ENCODE results near the gene LYZL1. TPM values are rescaled to one million over a fixed set of nuclear protein-coding genes. Genes with fewer than 3 reads are reported as not detected.

Gene LYZL1
- total RNA-seq, 1 donor from 2014 or later = not detected

DNA sequence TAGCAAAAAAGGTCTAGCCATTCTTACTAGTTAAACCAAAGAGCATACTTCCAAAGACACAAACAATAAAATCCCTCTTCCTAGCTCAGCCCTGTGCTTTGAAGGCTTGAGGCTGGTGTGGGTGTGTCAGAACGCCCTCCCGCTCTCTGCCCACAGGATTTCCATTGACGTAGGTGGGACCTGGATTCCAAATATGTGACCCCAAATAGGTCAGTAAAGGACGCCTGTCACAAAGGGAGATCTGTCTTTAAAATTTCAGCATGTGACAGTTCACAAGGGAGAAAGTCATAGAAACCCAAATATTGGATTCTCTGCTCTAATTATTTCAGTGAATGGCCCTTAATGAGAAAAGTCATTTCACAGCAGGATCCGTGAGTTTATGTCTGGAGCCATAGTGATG is 39.9 kb upstream of the LYZL1 start:
- peaks cover 36% of the 10 kb centered on the region for H3K4me1 Mint-ChIP-seq
- peaks cover 11% of the 10 kb centered on the region for H3K9me3 Mint-ChIP-seq
- H2AFZ ChIP-seq (replicated peaks) = no peak overlapping the region

DNA sequence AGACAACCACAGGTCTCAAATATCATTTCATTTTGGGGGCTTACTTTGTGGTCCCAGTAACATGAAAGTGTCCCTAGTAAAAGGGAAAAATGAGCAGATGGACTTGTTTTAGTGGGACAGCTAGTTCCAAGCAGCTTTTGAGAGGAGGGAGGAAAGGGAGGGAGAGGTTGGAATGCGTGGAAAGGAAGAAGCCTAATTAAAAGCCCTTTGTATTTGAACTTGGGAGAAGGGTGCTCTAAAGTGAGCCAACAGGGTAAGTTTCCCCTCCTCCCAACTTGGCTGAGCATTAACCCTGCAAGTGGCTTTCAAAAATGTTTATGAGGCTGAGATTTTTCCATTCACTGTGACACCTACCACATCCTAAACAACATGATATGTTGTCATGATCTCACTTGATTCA is 38.8 kb upstream of the LYZL1 start:
- Mint-ChIP-seq H3K27me3 (ENCODE audit: insufficient read depth, low read depth) (peaks cover 15% of the 10 kb centered on the region), H3K9me3 (peaks cover 11% of the 10 kb centered on the region)
- H3K36me3 ChIP-seq = no peaks in the 10 kb centered on the region

More for the DNA sequence above, 39.9 kb upstream of the LYZL1 start:
- Histone ChIP-seq H3K4me1 (peaks cover 3% of the 10 kb centered on the region), H3K4me3 (no peak overlapping the region), H4K20me1 (ENCODE audit: low read depth) (no peaks in the 10 kb centered on the region), H3K27me3 (peaks cover 5% of the 10 kb centered on the region), H3K36me3 (no peaks in the 10 kb centered on the region), H3K9me3 (ENCODE audit: low read depth) (no peaks in the 10 kb centered on the region), H3K4me2 (no peak overlapping the region), H3K27ac (no peak overlapping the region), H3K9ac (no peak overlapping the region), H3F3A (ENCODE audit: low read depth) (peaks cover 2% of the 10 kb centered on the region), H3K79me2 (ENCODE audit: low read depth) (no peaks in the 10 kb centered on the region)
- Mint-ChIP-seq H3K4me3 (no peak overlapping the region), H3K27ac (no peak overlapping the region), H3K36me3 (no peaks in the 10 kb centered on the region), H3K27me3 (ENCODE audit: insufficient read depth, low read depth) (peaks cover 15% of the 10 kb centered on the region)
- TF ChIP-seq, protein P1, sequence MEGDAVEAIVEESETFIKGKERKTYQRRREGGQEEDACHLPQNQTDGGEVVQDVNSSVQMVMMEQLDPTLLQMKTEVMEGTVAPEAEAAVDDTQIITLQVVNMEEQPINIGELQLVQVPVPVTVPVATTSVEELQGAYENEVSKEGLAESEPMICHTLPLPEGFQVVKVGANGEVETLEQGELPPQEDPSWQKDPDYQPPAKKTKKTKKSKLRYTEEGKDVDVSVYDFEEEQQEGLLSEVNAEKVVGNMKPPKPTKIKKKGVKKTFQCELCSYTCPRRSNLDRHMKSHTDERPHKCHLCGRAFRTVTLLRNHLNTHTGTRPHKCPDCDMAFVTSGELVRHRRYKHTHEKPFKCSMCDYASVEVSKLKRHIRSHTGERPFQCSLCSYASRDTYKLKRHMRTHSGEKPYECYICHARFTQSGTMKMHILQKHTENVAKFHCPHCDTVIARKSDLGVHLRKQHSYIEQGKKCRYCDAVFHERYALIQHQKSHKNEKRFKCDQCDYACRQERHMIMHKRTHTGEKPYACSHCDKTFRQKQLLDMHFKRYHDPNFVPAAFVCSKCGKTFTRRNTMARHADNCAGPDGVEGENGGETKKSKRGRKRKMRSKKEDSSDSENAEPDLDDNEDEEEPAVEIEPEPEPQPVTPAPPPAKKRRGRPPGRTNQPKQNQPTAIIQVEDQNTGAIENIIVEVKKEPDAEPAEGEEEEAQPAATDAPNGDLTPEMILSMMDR (IDR thresholded peaks at IDR 0.05) = no peak
- no peak for TF ChIP-seq EZH2phosphoT487 (IDR thresholded peaks at IDR 0.05)
- no peak for TF ChIP-seq EZH2 (IDR thresholded peaks at IDR 0.05)
- DNase-seq (ENCODE audit: low spot score) = no peak

DNA sequence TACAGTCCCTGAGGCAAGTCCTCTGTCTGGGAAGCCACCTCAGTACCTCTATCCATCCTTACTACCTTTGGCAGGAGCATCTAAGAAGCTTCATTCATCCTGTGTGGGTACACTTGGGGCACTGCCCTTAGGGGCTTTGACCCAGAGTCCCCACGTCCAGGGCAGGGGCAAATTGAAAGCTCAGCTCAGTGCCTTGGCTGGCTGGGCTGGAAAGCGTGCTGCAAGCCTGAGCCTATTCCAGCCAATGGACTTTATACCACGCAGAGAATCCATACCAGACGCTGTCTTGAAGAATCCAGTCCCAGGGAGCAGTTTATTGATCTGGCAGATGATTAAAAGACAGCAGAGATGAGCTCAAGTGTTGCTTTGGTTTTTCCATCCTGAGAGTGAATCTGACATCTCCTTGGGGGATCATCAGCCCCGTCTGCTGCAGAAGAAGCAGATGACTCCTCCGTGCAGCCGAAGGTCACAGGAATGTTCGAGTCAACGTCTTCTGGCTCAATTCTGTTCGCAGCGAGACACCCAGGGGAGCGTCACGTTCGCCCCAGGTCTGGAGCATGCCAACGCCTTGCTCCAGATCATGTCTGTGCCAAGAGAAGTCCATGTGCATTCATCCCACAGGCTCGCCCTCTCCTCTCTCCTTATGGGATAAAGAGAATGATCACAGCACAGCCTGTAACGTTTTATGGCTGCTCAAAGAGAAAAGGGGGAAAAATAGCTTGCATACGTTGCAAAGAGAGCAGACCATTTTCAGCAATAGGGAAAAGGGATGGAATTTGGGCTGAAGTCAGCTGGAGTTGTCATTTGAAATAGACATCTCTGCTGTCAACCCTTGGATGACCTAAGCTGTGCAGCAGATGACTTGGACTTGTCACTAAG is 35.8 kb upstream of the LYZL1 start:
- no peaks in the 10 kb centered on the region for H3K36me3 ChIP-seq
- no peak overlapping the region for H3K9ac ChIP-seq
- H2AFZ ChIP-seq (replicated peaks) = no peak overlapping the region
- H3K27me3 ChIP-seq = peaks cover 9% of the 10 kb centered on the region
- no peak for DNase-seq (ENCODE audit: low spot score)
- H3K4me3 ChIP-seq = no peak overlapping the region
- H3K4me1 ChIP-seq = peaks cover 19% of the 10 kb centered on the region
- Mint-ChIP-seq H3K36me3 (no peaks in the 10 kb centered on the region), H3K4me3 (peak overlapping the region; percentile 36), H3K27ac (no peak overlapping the region), H3K9me3 (peaks cover 11% of the 10 kb centered on the region), H3K4me1 (peaks cover 63% of the 10 kb centered on the region), H3K27me3 (ENCODE audit: insufficient read depth, low read depth) (peaks cover 15% of the 10 kb centered on the region)
- no peaks in the 10 kb centered on the region for H4K20me1 ChIP-seq (ENCODE audit: low read depth)
- no peak overlapping the region for H3K27ac ChIP-seq
- H3K79me2 ChIP-seq (ENCODE audit: low read depth) = no peaks in the 10 kb centered on the region
- TF ChIP-seq, protein P1 (IDR thresholded peaks at IDR 0.05) = no peak
- TF ChIP-seq EZH2phosphoT487 (IDR thresholded peaks at IDR 0.05) (no peak), EZH2 (IDR thresholded peaks at IDR 0.05) (no peak)
- no peak overlapping the region for H3K4me2 ChIP-seq
- peaks cover 16% of the 10 kb centered on the region for H3F3A ChIP-seq (ENCODE audit: low read depth)
- H3K9me3 ChIP-seq (ENCODE audit: low read depth) = no peaks in the 10 kb centered on the region

More for the DNA sequence above, 38.8 kb upstream of the LYZL1 start:
- Histone ChIP-seq H3K4me3 (no peak overlapping the region), H3K4me2 (no peak overlapping the region), H2AFZ (replicated peaks) (no peak overlapping the region), H3K4me1 (peaks cover 10% of the 10 kb centered on the region), H3K27me3 (peaks cover 9% of the 10 kb centered on the region), H3F3A (ENCODE audit: low read depth) (peaks cover 13% of the 10 kb centered on the region), H3K79me2 (ENCODE audit: low read depth) (no peaks in the 10 kb centered on the region), H3K9me3 (ENCODE audit: low read depth) (no peaks in the 10 kb centered on the region), H3K27ac (no peak overlapping the region), H4K20me1 (ENCODE audit: low read depth) (no peaks in the 10 kb centered on the region), H3K9ac (no peak overlapping the region)
- Mint-ChIP-seq H3K36me3 (no peaks in the 10 kb centered on the region), H3K4me1 (peaks cover 46% of the 10 kb centered on the region), H3K4me3 (no peak overlapping the region), H3K27ac (no peak overlapping the region)
- TF ChIP-seq, protein P1 (IDR thresholded peaks at IDR 0.05) = no peak
- TF ChIP-seq EZH2phosphoT487 (IDR thresholded peaks at IDR 0.05) (no peak), EZH2 (IDR thresholded peaks at IDR 0.05) (no peak)
- no peak for DNase-seq (ENCODE audit: low spot score)

All from neural progenitor cell (in vitro differentiated cells).